LNCaP clone FGC (cell line): Measurements from ENCODE around the gene MAGI1.

Source experiments
- DNase-seq: peaks from one replicate; pipeline ENCODE4 v3.0.0-alpha.2; 2011; ENCODE audit warnings: low read depth
- H3K4me3 ChIP-seq: 2 replicates; pipeline ENCODE4 v1.5.1; 2011; ENCODE audit warnings: mild to moderate bottlenecking, low read depth, low read length, control low read depth
- TF ChIP-seq, protein P1 (sequence below): IDR thresholded peaks from 2 replicates; pipeline ENCODE4 v1.5.1; 2012; ENCODE audit warnings: mild to moderate bottlenecking; ENCODE audit not compliant: control insufficient read depth, insufficient read depth; ENCODE audit errors: extremely low read depth

MAGI1 gene

GRCh38 chr3:66023738-66024385 is 14.9 kb downstream of the MAGI1 start:
- no peak overlapping the region for H3K4me3 ChIP-seq
- TF ChIP-seq, protein P1, sequence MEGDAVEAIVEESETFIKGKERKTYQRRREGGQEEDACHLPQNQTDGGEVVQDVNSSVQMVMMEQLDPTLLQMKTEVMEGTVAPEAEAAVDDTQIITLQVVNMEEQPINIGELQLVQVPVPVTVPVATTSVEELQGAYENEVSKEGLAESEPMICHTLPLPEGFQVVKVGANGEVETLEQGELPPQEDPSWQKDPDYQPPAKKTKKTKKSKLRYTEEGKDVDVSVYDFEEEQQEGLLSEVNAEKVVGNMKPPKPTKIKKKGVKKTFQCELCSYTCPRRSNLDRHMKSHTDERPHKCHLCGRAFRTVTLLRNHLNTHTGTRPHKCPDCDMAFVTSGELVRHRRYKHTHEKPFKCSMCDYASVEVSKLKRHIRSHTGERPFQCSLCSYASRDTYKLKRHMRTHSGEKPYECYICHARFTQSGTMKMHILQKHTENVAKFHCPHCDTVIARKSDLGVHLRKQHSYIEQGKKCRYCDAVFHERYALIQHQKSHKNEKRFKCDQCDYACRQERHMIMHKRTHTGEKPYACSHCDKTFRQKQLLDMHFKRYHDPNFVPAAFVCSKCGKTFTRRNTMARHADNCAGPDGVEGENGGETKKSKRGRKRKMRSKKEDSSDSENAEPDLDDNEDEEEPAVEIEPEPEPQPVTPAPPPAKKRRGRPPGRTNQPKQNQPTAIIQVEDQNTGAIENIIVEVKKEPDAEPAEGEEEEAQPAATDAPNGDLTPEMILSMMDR = no peak
- no peak for DNase-seq

DNA sequence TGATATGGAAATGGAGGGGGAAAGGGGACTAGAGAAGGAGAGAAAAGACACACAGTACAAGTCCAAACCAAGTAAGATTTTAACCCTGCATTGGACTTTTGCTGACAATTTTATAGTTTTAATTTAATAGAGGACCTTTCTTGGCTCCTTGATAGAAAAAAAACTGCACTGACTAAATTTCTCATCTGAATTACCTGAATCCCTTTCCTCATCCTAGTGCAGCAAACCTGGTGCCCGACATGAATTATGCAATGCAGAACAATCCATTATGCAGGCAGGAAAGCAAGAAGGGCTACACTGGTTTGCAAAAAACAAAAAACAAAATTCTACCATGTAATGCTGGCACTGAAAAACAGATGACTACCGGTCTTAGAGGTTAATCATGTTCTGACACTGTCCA is 15.5 kb downstream of the MAGI1 start:
- TF ChIP-seq, protein P1 = no peak
- no peak overlapping the region for H3K4me3 ChIP-seq
- DNase-seq = no peak

- TF ChIP-seq, protein P1 = no peak
- no peak overlapping the region for H3K4me3 ChIP-seq
- DNase-seq = no peak
Measured at GRCh38 chr3:66021731-66022131, 17.0 kb downstream of the MAGI1 start.

DNA sequence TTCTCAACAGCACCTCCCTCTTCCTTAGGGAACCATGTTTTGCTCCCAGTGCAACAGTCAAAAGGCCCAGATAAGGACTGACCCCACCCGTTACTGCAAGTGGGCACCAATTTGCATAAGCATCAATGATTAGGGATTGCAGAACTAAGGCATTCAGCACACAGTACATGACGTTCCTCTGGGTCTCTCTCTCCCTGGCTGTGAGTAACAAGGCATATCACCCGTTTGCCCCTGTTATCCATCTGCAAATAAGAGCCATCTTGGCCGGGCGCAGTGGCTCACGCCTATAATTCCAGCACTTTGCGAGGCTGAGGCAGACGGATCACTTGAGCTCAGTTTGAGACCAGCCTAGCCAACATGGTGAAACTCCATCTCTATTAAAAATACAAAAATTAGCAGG is 18.8 kb downstream of the MAGI1 start:
- DNase-seq = no peak
- H3K4me3 ChIP-seq = no peak overlapping the region
- TF ChIP-seq, protein P1 = no peak

- no peak for DNase-seq
- TF ChIP-seq, protein P1 = no peak
- no peak overlapping the region for H3K4me3 ChIP-seq
Measured at GRCh38 chr3:66018057-66019033, 20.4 kb downstream of the MAGI1 start.

DNA sequence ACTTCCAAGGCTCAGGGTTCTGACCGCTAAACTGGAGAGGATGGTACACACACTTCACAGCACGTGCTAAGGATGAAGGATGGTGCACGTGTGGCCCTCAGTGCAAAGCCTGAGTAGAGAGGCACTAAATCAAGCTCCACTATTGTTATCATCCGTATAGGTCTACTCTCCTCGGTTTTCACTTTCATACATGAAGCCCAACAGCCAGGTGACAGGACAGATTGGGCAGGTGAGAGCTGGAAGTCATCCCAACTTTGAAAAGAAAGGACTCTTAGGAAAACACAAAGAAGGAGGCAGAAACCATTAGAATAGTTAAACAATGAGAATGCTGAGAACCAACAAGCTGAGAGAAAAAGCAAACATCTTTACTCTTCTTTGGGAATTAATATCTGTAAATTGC is 21.1 kb downstream of the MAGI1 start:
- TF ChIP-seq, protein P1 = no peak
- no peak for DNase-seq
- no peak overlapping the region for H3K4me3 ChIP-seq
